Heart left ventricle (tissue), 16 donors: ENCODE data around the gene ZNF22. TPM values are rescaled to one million over a fixed set of nuclear protein-coding genes. Genes with fewer than 3 reads are reported as not detected.

Experiments
- ATAC-seq, 4 donors: fragments of 200-7000 bp; cut with Tn5 transposase; one replicate each; pipeline ENCODE4 v1.9.1; 2020 to 2022; ENCODE audit warnings: moderate library complexity in 4 of 4, mild to moderate bottlenecking in 3 of 4, moderate number of reproducible peaks in 1 of 4
- DNase-seq, 5 donors: peaks; one replicate each; pipeline ENCODE4 v3.0.0-alpha.2; 2020
- H3K27ac ChIP-seq, 12 donors: fragments of 200-600 bp; sonication (generic) in 4 of 12; one replicate each; pipeline versions ENCODE4 v1.5.0 to v1.8.0; 2016 to 2022; ENCODE audit warnings: mild to moderate bottlenecking in 2 of 12
- H3K27me3 ChIP-seq, 9 donors: fragments of 200-600 bp; sonication (generic) in 2 of 9; one replicate each; pipeline versions ENCODE4 v1.5.1 to v1.8.0; 2016 to 2022; ENCODE audit warnings: mild to moderate bottlenecking in 3 of 9
- H3K36me3 ChIP-seq, 9 donors: fragments of 200-600 bp; sonication (generic) in 2 of 9; one replicate each; pipeline versions ENCODE4 v1.5.0 to v1.8.0; 2018 to 2022; ENCODE audit warnings: mild to moderate bottlenecking in 2 of 9
- H3K4me1 ChIP-seq, 12 donors: fragments of 200-600 bp; sonication (generic) in 4 of 12; one replicate each; pipeline versions ENCODE4 v1.5.0 to v1.8.0; 2016 to 2022; ENCODE audit warnings: mild to moderate bottlenecking in 3 of 12
- H3K4me3 ChIP-seq, 12 donors: fragments of 200-600 bp; sonication (generic) in 4 of 12; one replicate each; pipeline versions ENCODE4 v1.5.0 to v1.8.0; 2017 to 2022; ENCODE audit warnings: mild to moderate bottlenecking in 9 of 12, moderate library complexity in 4 of 12
- H3K9me3 ChIP-seq, 12 donors: fragments of 200-600 bp; sonication (generic) in 4 of 12; one replicate each; pipeline versions ENCODE4 v1.5.0 to v1.8.0; 2016 to 2022; ENCODE audit warnings: mild to moderate bottlenecking in 1 of 12
- POLR2A ChIP-seq, 2 donors: fragments of 450-650 bp; IDR thresholded peaks; one replicate each; pipeline ENCODE4 v1.6.1; 2017; ENCODE audit warnings: antibody characterized with exemption in 2 of 2, mild to moderate bottlenecking in 2 of 2, moderate library complexity in 2 of 2
- WGBS, 4 donors: extraction: QIAGEN DNeasy Blood & Tissue Kit in 2 of 4; methylation state at CpG; one replicate each; pipeline versions ENCODE4 v1.1.5 to v1.1.7; 2013 to 2018; 5-methylcytosine and 5-hydroxymethylcytosine counted together
- intact Hi-C, 10 donors: fragments of 100-400 bp; cut with DNase I; formaldehyde crosslinking; loops; one replicate each; pipeline versions ENCODE4 v1.11.1 to v1.14.2; 2022
- polyA plus RNA-seq, 2 donors: library from polyadenylated mRNA; stranded (reverse); fragments of 200-250 nt; gene quantifications; one replicate each; pipeline ENCODE4 v1.2.3, GENCODE V29; 2013
- total RNA-seq, 9 donors: library from RNA; depleted of rRNA in 2 of 9; stranded (reverse); fragments of >200 nt in 2 of 9; fragmentation: NEBNext Ultra II Directional in 3 of 9; extraction: Animal tissue kit (Norgen Biotek cat#: 25700) in 3 of 9; gene quantifications; one replicate each; pipeline versions ENCODE4 v1.1.0 to v1.2.4, GENCODE V29; 2016 to 2023
- TF ChIP-seq, protein P1 (sequence below), 12 donors: fragments of 200-600 bp; sonication (generic) in 4 of 12; IDR thresholded peaks; one replicate each; pipeline versions ENCODE4 v1.5.0 to v1.8.0; 2018 to 2022; ENCODE audit warnings: antibody characterized with exemption in 12 of 12, mild to moderate bottlenecking in 5 of 12
- donor health status: ischemic (EF 13 %, LVEDD 7.1; RV severe dilation, severe dysfunction).
- donor health status: healthy with polysubstance abuse.
- donor health status: DM: no; HTN: yes; CAD: no.
- donor health status: DM: no; HTN: no; CAD: no.
- donor health status: ischemic (EF 25% LVEDD 6.9; RV normal size, moderate dysfunction).
- donor health status: ischemic (EF 25% LVEDD 5.7; RV mildly dilated, moderate dysfunction).
- donor health status: healthy.
- donor health status: DM: yes; HTN: yes; CAD: no.
- donor health status: ischemic (EF 35%, LVEDD 5.7; RV mildly dilated, moderate dysfunction).
- donor health status: nonischemic (EF 11% LVEDD 7.7; RV severe dilation, severe dysfunction).
- donor health status: DM: yes; HTN: yes; CAD: no.
- donor health status: PGD.
- donor health status: ischemic (EF 29% LVEDD 5.4; RV normal size, mild dysfunction).
- donor health status: nonischemic (EF 23%, LVEDD 6.1; RV moderate dilation, normal function).

ZNF22 gene
- total and polyA plus RNA-seq, 11 donors: 12.6 to 17.5 (median 14.6) TPM

DNA sequence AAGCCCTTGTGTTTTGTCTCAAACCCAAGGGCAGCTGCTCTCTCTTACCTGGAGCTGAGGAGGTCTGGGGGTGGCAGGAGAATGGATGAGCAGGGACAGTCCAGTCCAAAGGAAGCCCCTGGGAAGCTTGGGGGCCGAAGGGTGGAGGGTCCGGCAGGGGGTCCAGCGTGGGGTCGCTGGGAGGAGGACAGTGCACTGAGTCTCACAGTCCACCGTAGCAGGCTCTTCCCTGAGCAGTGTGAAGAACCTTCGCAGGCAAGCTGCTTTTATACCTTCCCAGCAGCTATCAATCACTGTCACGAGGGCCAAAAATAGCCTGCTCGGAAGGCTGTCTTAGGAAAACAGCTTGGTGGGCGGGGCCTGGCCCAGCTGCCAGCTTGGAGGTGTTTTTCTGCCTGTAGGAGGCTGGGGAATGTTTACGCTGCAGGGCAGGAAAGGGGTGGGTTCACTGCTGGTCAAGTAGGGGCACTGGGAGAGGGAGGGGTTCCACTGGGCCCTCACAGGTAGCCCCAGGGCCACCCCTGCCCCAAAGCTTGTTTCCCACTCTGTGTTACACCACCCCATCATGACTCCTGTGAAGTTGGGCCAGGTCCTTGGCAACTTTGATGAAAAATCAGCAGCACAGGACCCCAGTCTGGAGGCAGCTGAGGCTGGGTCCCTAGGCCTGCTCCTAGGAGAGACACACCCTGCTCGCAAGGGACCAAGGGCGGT, 22.0 kb upstream of the ZNF22 start, which contains the start of gene DEPP1:
TSS of gene DEPP1 (minus strand) at position 240 of the 711 bp plus-strand sequence. CDS start 779 bp downstream, outside the sequence.
- H3K27me3 ChIP-seq: no peaks in the 10 kb centered on the region
- WGBS, 4 donors: 8 to 14% (median 11%) methylated on average over 9 to 12 of the region's 12 CpGs
- DNase-seq: peak; percentile 91 to 96 (median 93)
- peak within 1 kb of the TSS; percentile 62 to 97 (median 87) for H3K27ac ChIP-seq
- H3K4me3 ChIP-seq: peak within 1 kb of the TSS; percentile 35 to 92 (median 68)
- peak; percentile 98 to 100 for TF ChIP-seq POLR2A (IDR thresholded peaks at IDR 0.05)
- TF ChIP-seq, protein P1, sequence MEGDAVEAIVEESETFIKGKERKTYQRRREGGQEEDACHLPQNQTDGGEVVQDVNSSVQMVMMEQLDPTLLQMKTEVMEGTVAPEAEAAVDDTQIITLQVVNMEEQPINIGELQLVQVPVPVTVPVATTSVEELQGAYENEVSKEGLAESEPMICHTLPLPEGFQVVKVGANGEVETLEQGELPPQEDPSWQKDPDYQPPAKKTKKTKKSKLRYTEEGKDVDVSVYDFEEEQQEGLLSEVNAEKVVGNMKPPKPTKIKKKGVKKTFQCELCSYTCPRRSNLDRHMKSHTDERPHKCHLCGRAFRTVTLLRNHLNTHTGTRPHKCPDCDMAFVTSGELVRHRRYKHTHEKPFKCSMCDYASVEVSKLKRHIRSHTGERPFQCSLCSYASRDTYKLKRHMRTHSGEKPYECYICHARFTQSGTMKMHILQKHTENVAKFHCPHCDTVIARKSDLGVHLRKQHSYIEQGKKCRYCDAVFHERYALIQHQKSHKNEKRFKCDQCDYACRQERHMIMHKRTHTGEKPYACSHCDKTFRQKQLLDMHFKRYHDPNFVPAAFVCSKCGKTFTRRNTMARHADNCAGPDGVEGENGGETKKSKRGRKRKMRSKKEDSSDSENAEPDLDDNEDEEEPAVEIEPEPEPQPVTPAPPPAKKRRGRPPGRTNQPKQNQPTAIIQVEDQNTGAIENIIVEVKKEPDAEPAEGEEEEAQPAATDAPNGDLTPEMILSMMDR (IDR thresholded peaks at IDR 0.05): peak in 5 of 12 donors; percentile 10 to 43 (median 27)
- peaks cover 13 to 100% (median 85%) of the 10 kb centered on the region in 12 donors for H3K4me1 ChIP-seq
- H3K9me3 ChIP-seq: no peaks in the 10 kb centered on the region
- ATAC-seq: peak; percentile 49 to 67 (median 56)
- intact Hi-C loops: loop anchor here in 6 of 10 donors (1.0 to 10.0 kb wide), 6 partner anchors 18 to 1304 kb away; partner anchors contain the start of genes RASSF4 (in 1 of the 6) and ZNF22 (in 1 of the 6)
- H3K36me3 ChIP-seq: peaks cover 0 to 51% (median 16%) of the 10 kb centered on the region in 9 donors

GRCh38 chr10:44979281-44980191, 21.2 kb upstream of the ZNF22 start:
- intact Hi-C loops: loop anchor here in 6 of 10 donors (2.0 to 10.0 kb wide), 5 partner anchors 21 to 1305 kb away; partner anchors contain the start of genes ZNF22 (in 2 of the 6) and RASSF4 (in 1 of the 6)
- DNase-seq: no peak
- Histone ChIP-seq H3K4me1 (peaks cover 13 to 100% (median 85%) of the 10 kb centered on the region in 12 donors), H3K4me3 (peak overlapping the region in 8 of 12 donors; percentile 66 to 92 (median 74)), H3K36me3 (peaks cover 0 to 59% (median 24%) of the 10 kb centered on the region in 9 donors), H3K27me3 (no peaks in the 10 kb centered on the region), H3K9me3 (no peaks in the 10 kb centered on the region), H3K27ac (peak overlapping the region; percentile 62 to 97 (median 87))
- WGBS, 4 donors: 74 to 81% (median 79%) methylated on average over 13 of the region's 13 CpGs
- ATAC-seq: no peak
- no peak for TF ChIP-seq POLR2A (IDR thresholded peaks at IDR 0.05)
- TF ChIP-seq, protein P1 (IDR thresholded peaks at IDR 0.05): no peak

- intact Hi-C loops: loop anchor here in 2 of 10 donors (2.0 kb wide), 2 partner anchors 20 to 22 kb away; partner anchors contain the start of genes RASSF4 (in 1 of the 2) and ZNF22 (in 1 of the 2)
- ATAC-seq: no peak
- no peak for DNase-seq
- Histone ChIP-seq H3K27me3 (no peaks in the 10 kb centered on the region), H3K4me3 (no peak overlapping the region), H3K27ac (peak overlapping the region; percentile 63 to 97 (median 87)), H3K4me1 (peaks cover 16 to 100% (median 87%) of the 10 kb centered on the region in 12 donors), H3K9me3 (no peaks in the 10 kb centered on the region), H3K36me3 (peaks cover 0 to 69% (median 33%) of the 10 kb centered on the region in 9 donors)
- TF ChIP-seq, protein P1 (IDR thresholded peaks at IDR 0.05): no peak
- TF ChIP-seq POLR2A (IDR thresholded peaks at IDR 0.05): no peak
- 73 to 85% (median 77%) methylated on average over 14 of the region's 14 CpGs for WGBS, 4 donors
Measured at GRCh38 chr10:44980309-44981171, 20.2 kb upstream of the ZNF22 start.
